NCI-H2107 treated with DMSO at 0.1 percent for 48 hours (cell line): Measurements from ENCODE around the gene PRSS12.
A peak's percentile ranks its signal among the peaks of the same experiment; 100 is the strongest.
"Not testable (repeated sequence)": the region's sequence is repeated elsewhere in the genome, so short reads cannot be mapped to it uniquely, and the experiment has no call there.

Experiments used
- DNase-seq: peaks from one replicate; lab custom pipeline; 2025; ENCODE audit not compliant: unreplicated experiment; lab: John Stamatoyannopoulos, UW

The PRSS12 gene

GRCh38 chr4:118278473-118279274, 74.1 kb downstream of the PRSS12 start:
- peak; percentile 86 for DNase-seq

DNA sequence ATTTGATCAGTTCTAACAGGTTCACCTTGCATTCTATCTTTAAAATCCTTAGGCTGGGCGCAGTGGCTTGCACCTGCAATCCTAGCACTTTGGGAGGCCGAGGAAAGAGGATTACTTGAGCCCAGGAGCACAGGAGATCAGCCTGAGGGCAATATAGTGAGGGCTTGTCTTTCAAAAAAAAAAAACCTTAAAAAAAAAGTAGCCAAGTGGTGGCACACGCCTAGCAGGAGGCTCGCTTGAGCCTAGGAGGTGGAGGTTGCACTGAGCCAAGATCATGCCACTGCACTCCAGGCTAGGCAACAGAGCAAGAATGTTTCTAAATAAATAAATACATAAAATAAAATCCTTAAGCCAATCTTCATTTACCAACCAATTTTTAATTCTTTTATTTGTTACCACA, 75.6 kb downstream of the PRSS12 start:
- DNase-seq, result no peak

- no peak for DNase-seq
Measured at GRCh38 chr4:118276580-118276979, 76.2 kb downstream of the PRSS12 start.

DNA sequence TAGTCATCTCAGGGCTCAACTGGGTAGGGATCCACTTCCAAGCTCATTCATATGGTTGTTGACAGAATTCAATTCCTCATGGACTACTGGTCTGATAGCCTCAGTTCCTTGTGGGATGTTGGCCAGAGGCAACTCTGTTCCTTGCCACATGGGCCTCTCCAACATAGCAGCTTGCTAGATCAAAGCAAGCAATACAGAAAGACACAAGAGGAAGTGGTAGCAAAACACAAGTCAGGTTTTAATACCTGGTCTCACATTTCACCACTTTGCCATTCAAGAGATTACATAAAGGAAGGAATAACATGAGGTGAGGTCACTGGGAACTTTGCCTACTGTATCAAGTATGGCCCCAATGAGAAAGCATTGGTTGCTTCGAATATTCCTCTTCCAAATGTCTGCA, 79.2 kb downstream of the PRSS12 start:
- DNase-seq, result no peak

DNA sequence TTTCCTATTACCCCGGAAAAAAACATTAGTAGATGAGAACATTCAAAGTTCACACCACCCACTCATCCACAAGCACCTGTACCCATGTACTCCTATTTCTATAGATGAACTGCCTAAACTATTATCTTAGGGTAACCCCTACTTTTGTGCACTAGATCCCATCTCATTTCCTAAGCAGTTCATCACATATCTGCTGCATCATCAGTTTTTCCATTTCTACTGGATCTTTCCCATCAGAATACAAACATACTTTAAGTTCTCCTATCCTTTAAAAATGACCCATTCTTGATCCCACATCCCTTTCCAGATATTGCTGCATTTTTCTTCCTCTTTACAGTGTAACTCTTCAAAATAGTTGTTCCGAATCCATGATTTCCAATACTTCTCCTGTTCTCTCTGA, 81.0 kb downstream of the PRSS12 start:
- DNase-seq, result no peak

- peak; percentile 38 for DNase-seq
Measured at GRCh38 chr4:118270492-118270891, 82.3 kb downstream of the PRSS12 start.

- DNase-seq, result no peak
Measured at GRCh38 chr4:118268780-118269179, 84.0 kb downstream of the PRSS12 start.

- not testable (repeated sequence) for DNase-seq
Measured at GRCh38 chr4:118266145-118266496, 86.7 kb downstream of the PRSS12 start.

DNA sequence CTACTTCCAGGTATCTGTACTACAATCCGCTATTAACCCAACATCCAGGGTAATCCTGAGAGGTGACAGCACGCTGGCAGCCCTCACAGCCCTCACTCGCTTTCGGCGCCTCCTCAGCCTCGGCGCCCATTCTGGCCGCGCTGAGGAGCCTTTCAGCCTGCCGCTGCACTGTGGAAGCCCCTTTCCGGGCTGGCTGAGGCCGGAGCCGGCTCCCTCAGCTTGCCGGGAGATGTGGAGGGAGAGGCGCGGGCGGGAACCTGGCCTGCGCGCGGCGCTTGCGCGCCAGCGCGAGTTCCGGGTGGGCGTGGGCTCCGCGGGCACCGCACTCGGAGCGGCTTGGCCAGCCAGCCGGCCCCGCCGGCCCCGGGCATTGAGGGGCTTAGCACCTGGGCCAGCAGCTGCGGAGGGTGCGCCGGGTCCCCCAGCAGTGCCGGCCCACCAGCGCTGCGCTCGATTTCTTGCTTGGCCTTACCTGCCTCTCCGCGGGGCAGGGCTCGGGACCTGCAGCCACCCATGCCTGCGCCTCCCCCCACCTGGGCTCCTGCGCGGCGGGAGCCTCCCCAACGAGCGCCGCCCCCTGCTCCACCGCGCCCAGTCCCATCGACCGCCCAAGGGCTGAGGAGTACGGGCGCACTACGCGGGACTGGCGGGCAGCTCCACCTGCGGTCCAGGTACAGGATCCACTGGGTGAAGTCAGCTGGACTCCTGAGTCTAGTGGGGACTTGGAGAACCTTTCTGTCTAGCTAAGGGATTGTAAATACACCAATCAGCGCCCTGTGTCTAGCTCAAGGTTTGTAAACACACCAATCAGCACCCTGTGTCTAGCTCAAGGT, 87.3 kb downstream of the PRSS12 start:
- no peak for DNase-seq

DNA sequence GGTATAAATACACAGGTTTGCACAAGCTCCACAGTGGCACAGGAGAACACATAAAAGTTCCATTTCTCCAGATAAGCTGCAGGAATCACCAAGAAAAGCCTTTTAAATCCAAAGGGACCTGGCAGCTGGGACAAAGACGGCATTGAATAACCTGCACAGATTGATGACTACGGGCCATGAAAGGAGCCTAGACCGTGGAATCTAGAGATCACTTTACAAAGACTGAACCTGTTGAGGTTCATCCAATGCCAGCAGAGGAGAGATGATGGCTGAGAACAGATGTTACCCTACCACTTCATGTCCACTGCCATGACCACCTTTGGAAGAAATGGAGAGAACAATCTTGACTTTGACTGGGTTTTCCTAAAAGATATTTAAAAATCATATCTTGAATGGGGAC, 88.7 kb downstream of the PRSS12 start:
- DNase-seq, result no peak

DNA sequence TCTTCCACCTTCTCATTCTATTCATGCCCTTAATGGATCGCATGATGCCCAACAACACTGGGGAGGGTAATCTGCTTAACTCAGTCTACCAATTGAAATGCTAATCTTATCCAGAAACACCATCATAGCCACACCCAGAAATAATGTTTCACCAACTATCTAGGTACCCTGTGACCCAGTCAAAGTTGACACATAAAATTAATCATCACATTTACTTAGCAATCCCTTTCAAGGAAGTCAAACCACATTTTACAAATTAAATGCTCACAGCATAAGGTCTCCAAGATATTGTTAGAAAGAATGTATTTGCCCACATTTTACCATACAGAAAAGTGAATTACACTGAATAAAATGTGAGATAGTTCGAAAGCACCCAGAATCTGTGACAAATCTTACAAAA, 92.5 kb downstream of the PRSS12 start:
- no peak for DNase-seq

DNA sequence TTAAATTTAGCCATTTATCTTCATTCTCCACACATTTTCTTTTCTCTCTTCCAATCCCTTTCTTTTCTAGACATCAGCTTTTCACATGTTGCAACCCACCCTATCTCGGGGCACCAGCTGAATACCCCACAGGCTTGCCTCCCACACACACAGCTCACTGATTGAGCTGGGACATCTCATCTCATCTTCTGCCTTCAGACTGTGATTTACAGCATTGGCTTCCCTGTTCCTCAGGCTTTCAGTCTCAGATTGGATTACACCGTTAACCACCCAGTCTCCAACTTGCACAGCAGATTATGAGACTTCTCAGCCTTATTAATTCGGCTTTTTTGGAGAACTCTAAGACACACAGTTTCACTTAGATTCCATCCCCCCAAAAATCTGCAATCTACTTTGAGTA, 93.7 kb downstream of the PRSS12 start:
- DNase-seq, result no peak

- no peak for DNase-seq
Measured at GRCh38 chr4:118254368-118254767, 98.4 kb downstream of the PRSS12 start.

DNA sequence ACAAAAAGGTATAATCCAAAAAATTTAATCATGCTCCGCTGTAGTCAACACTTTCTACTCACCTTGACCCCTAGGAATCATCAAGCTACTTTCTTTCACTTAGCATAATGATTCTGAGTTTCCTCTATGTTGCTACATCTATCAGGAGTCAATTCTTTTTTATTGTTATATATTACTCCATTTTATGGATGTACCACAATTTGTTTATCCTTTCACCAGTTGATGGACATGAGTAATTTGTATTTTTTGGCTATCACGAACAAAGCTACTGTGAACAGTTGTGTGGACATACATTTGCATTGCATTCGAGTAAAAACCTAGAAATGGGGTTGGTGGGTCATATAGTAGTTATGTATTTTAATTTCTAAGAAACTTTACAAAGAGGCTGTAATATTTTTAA, 102.9 kb downstream of the PRSS12 start:
- no peak for DNase-seq

DNA sequence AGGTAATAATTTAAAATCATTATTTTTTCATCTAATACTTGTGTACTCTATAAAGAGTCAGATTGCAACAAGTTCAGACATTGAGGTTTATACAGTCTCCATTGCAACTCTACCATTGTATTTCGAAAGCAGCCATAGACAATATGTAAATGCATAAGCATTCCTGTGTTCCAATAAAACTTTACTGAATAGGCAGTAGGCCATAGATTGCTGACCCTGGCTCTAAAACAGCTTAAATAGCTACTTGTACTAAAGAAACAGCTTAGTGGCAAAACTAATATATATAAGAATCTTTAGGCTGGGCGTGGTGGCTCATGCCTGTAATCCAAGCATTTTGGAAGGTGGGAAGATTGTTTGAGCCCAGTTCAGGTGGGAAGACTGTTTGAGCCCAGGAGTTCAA, 115.3 kb downstream of the PRSS12 start:
- DNase-seq, result no peak

DNA sequence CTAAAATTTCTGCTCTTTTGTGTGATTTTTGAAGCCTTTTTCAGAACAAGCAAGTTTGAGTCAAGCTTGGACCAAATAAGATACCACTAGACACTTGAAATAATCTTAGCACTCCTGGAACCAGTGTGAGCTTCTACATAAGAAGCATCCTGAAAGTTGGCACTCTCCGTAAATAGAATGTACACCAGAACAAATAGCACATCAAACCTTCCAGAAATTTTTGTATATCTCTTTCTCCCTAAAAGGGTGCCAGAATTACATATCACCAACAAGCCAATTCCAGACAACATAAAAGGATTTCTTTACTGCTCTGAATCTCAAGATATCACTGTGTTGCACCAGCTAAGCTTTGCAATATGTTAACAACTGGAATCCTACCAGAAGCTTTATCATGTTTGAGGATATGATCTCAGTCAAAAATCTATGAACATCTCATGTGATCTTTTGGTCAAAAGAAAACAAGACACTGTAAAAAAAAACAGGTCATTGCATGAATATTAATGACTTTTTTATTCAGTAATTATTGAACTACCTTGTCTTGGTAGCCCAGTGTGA, 117.2 kb downstream of the PRSS12 start:
- DNase-seq, result no peak
